NB4 (cell line): ENCODE data around the gene CHAF1A.

Experiments
- DNase-seq: peaks from one replicate; pipeline ENCODE4 v3.0.0; 2010; ENCODE audit warnings: low read depth
- H3K4me3 ChIP-seq: one replicate; pipeline ENCODE4 v1.5.1; 2011; ENCODE audit warnings: mild to moderate bottlenecking, low read depth, low read length, moderate library complexity
- CTCF ChIP-seq: IDR thresholded peaks from one replicate; pipeline ENCODE4 v1.5.1; 2012; ENCODE audit warnings: low read depth, low read length
- MYC ChIP-seq: IDR thresholded peaks from 2 replicates; pipeline ENCODE4 v1.6.1; 2011; ENCODE audit warnings: low read depth, low read length
- POLR2A ChIP-seq: IDR thresholded peaks from 2 replicates; pipeline ENCODE4 v1.6.1; 2011; ENCODE audit warnings: mild to moderate bottlenecking; ENCODE audit not compliant: insufficient read length; ENCODE audit errors: extremely low read depth
- TF ChIP-seq, protein P1 (sequence below): IDR thresholded peaks from 2 replicates; pipeline ENCODE4 v1.6.1; 2011; ENCODE audit warnings: low read depth, low read length

CHAF1A gene

GRCh38 chr19:4357921-4358326 lies 44.5 kb upstream of the CHAF1A start:
- H3K4me3 ChIP-seq: no peak overlapping the region
- no peak for DNase-seq
- no peak for TF ChIP-seq MYC
- TF ChIP-seq, protein P1, sequence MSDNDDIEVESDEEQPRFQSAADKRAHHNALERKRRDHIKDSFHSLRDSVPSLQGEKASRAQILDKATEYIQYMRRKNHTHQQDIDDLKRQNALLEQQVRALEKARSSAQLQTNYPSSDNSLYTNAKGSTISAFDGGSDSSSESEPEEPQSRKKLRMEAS: no peak
- no peak for TF ChIP-seq CTCF
- TF ChIP-seq POLR2A: no peak

DNA sequence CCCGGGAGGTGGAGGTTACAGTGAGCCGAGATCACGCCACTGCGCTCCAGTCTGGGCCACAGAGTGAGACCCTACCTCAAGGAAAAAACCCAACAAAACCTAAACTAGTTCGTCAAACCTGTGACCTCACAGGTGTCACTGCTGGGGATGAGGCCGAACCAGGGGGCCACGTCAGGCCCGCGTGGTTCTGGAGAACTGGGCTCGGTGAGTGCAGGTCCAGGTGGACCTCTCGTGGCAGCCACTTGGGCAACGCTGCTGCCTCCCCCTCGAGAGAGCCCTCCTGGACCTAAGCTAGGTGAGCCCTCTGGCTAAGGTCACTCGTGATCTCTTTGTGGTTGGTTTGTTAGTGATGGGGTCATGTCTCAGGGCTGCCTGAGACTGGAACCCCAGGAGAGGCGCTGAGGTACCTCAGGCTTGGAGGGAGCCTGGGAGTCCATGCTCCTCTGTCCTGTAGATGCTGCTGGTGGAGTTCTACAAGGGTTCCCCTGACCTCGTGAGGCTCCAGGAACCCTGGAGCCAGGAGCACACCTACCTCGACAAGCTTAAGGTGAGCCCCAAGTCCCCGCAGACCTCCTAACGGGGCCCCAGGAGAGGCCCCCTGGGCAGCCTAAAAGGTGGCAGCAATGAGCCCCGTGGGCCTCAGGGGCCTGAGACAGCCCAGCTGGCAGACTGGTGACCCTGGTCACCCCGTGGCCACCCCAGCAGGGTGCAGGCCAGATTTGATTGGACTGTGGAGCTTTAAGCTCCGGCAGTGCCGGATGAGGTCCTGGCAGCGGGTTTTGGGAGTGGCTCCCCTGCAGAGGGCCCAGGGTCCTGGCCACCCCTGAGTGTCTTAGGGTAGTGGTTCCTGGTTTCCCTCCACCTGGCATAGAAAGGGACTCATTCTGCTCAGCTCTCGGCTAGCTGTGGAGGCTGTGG lies 43.5 kb upstream of the CHAF1A start:
- no peak for DNase-seq

DNA sequence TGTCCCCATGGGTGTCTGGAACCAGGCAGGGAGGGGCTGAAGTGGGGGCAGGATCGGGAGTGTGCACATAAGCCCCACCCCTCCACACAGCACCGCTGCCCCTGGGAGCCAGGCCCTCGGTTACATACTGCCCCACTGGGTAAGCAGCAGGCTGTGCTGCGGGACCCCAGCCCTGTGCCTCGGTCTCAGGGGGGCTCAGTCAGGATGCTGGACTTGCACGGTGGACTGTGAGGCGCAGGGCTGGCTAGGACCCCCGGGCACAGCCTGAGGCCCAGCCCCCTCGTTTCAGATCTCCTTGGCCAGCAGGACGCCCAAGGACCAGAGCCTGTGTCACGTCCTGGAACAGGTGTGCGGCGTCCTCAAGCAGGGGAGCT lies 42.8 kb upstream of the CHAF1A start:
- no peak for DNase-seq
- H3K4me3 ChIP-seq: no peak overlapping the region
- TF ChIP-seq MYC: no peak
- TF ChIP-seq POLR2A: no peak
- TF ChIP-seq, protein P1: no peak
- TF ChIP-seq CTCF: no peak

More for the DNA sequence above, 43.5 kb upstream of the CHAF1A start:
- TF ChIP-seq MYC (no peak), POLR2A (no peak), CTCF (no peak)
- TF ChIP-seq, protein P1: no peak
- no peak overlapping the region for H3K4me3 ChIP-seq

DNA sequence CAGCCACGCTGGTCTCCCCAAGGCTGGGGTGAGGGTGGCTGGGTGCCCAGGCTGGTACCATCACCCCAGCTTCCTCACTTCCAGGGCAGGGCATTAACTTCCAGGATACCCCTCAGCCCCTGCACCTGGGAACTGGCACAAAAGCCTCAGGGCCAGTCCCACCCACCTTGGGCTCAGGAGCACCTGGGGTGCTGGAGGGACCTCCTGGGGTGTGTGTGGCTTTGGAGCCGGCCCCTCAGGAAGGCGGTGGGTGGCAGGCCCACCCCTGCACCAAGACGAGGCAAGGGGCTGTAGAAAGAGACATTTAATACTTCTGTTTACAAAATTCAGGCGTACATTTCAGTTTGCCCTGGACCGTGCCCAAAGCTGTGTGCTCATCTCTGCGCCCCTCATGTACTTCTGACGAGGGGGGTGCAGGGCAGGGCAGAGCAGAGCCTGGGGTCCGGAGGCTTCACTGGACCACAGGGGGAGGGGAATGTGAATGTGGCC lies 42.3 kb upstream of the CHAF1A start:
- DNase-seq: no peak
- no peak overlapping the region for H3K4me3 ChIP-seq
- no peak for TF ChIP-seq POLR2A
- TF ChIP-seq, protein P1: no peak
- TF ChIP-seq CTCF: no peak
- TF ChIP-seq MYC: no peak

GRCh38 chr19:4360641-4361151 lies 41.7 kb upstream of the CHAF1A start:
- no peak for DNase-seq
- TF ChIP-seq CTCF (no peak), MYC (no peak), POLR2A (no peak)
- TF ChIP-seq, protein P1: no peak
- H3K4me3 ChIP-seq: no peak overlapping the region
